Hematopoietic multipotent progenitor cell treated with erythropoietin and hydrocortisone succinate and interleukin-3 and kit ligand, for 8 days (in vitro differentiated cells): Measurements from ENCODE around the gene SPOCK2.

Source experiments
- DNase-seq: peaks from one replicate; pipeline ENCODE4 v3.0.0-alpha.2; 2015

The SPOCK2 gene

GRCh38 chr10:72025832-72026231 is 62.5 kb downstream of the SPOCK2 start:
- no peak for DNase-seq

- DNase-seq: no peak
Measured at GRCh38 chr10:72025400-72025799, 63.0 kb downstream of the SPOCK2 start.

- no peak for DNase-seq
Measured at GRCh38 chr10:72024596-72024995, 63.8 kb downstream of the SPOCK2 start.

- no peak for DNase-seq
Measured at GRCh38 chr10:72022228-72022627, 66.1 kb downstream of the SPOCK2 start.

- DNase-seq: no peak
Measured at GRCh38 chr10:72020914-72021809, 67.2 kb downstream of the SPOCK2 start.

GRCh38 chr10:72019085-72019876 is 69.1 kb downstream of the SPOCK2 start:
- DNase-seq: no peak

GRCh38 chr10:72016608-72017300 is 71.6 kb downstream of the SPOCK2 start:
- no peak for DNase-seq

GRCh38 chr10:72015841-72016240 is 72.5 kb downstream of the SPOCK2 start:
- DNase-seq: no peak

GRCh38 chr10:72014785-72015480 is 73.4 kb downstream of the SPOCK2 start:
- no peak for DNase-seq

GRCh38 chr10:72014197-72014596 is 74.2 kb downstream of the SPOCK2 start:
- no peak for DNase-seq

- no peak for DNase-seq
Measured at GRCh38 chr10:72013202-72013945, 75.0 kb downstream of the SPOCK2 start.

- DNase-seq: no peak
Measured at GRCh38 chr10:72012796-72013195, 75.6 kb downstream of the SPOCK2 start.

- DNase-seq: no peak
Measured at GRCh38 chr10:72011976-72012512, 76.3 kb downstream of the SPOCK2 start.

GRCh38 chr10:72011468-72011867 is 76.9 kb downstream of the SPOCK2 start:
- no peak for DNase-seq

- DNase-seq: no peak
Measured at GRCh38 chr10:72011016-72011415, 77.3 kb downstream of the SPOCK2 start.

GRCh38 chr10:72010234-72010973 is 77.9 kb downstream of the SPOCK2 start:
- DNase-seq: no peak

- no peak for DNase-seq
Measured at GRCh38 chr10:72009425-72010081, 78.8 kb downstream of the SPOCK2 start.

- no peak for DNase-seq
Measured at GRCh38 chr10:72009051-72009424, 79.3 kb downstream of the SPOCK2 start.
